Colonic mucosa (tissue), 4 donors: ENCODE measurements around the gene TMPRSS7. TPM values are rescaled to one million over a fixed set of nuclear protein-coding genes. Genes with fewer than 3 reads are reported as not detected.
"Not testable (repeated sequence)": the region's sequence is repeated elsewhere in the genome, so short reads cannot be mapped to it uniquely, and the experiment has no call there.

Experiments
- DNase-seq: peaks from one replicate; pipeline ENCODE4 v3.0.0-alpha.2; 2020
- H3K27ac ChIP-seq: fragments of 200-600 bp; one replicate; pipeline ENCODE4 v1.8.0; 2021
- H3K27me3 ChIP-seq: fragments of 200-600 bp; one replicate; pipeline ENCODE4 v1.8.0; 2021
- H3K36me3 ChIP-seq: fragments of 200-600 bp; one replicate; pipeline ENCODE4 v1.8.0; 2021
- H3K4me1 ChIP-seq: fragments of 200-600 bp; one replicate; pipeline ENCODE4 v1.8.0; 2021; ENCODE audit warnings: mild to moderate bottlenecking
- H3K4me3 ChIP-seq: fragments of 200-600 bp; one replicate; pipeline ENCODE4 v1.8.0; 2021
- H3K9ac ChIP-seq, 2 donors: one replicate each; pipeline ENCODE4 v1.7.0; 2013; ENCODE audit warnings: control low read depth in 2 of 2, low read depth in 2 of 2, low read length in 2 of 2
- H3K9me3 ChIP-seq: fragments of 200-600 bp; one replicate; pipeline ENCODE4 v1.8.0; 2021
- intact Hi-C: fragments of 100-400 bp; cut with DNase I; formaldehyde crosslinking; loops from one replicate; pipeline ENCODE4 v1.14.1; 2022
- total RNA-seq, 2 donors: library from RNA; stranded (reverse); fragmentation: NEBNext Ultra II Directional in 1 of 2; extraction: Animal tissue kit (Norgen Biotek cat#: 25700) in 1 of 2; gene quantifications; one replicate each; pipeline ENCODE4 v1.2.1, GENCODE V29; 2021
- TF ChIP-seq, protein P1 (sequence below): fragments of 200-600 bp; IDR thresholded peaks from one replicate; pipeline ENCODE4 v1.8.0; 2022; ENCODE audit warnings: antibody characterized with exemption, mild to moderate bottlenecking
- donor health status: healthy.
- donor health status: DM: no; HTN: no; CAD: no.
- donor health status: DM: no; HTN: no; CAD: no.

Gene TMPRSS7
- total RNA-seq, 2 donors from 2014 or later: not detected

DNA sequence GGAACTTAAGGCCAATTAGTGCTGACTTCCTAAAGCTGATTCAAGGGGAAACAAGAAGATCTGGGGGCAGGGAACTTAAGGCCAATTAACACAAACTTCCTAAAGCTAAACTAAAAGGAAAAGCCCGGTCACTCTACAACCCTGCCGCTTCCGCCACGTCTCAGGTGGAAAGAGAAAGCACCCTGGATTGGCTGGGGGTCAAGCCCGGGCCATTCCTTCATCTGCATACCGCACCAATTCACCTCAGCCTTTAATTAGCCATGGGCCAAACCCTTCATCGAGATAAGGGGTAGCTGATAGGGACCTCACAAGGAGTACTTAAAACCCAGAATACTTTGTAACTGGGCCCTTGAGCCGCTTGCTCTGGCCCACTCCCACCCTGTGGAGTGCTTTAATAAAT is 14.4 kb downstream of the TMPRSS7 start:
- intact Hi-C loops: no loop called here
- TF ChIP-seq, protein P1, sequence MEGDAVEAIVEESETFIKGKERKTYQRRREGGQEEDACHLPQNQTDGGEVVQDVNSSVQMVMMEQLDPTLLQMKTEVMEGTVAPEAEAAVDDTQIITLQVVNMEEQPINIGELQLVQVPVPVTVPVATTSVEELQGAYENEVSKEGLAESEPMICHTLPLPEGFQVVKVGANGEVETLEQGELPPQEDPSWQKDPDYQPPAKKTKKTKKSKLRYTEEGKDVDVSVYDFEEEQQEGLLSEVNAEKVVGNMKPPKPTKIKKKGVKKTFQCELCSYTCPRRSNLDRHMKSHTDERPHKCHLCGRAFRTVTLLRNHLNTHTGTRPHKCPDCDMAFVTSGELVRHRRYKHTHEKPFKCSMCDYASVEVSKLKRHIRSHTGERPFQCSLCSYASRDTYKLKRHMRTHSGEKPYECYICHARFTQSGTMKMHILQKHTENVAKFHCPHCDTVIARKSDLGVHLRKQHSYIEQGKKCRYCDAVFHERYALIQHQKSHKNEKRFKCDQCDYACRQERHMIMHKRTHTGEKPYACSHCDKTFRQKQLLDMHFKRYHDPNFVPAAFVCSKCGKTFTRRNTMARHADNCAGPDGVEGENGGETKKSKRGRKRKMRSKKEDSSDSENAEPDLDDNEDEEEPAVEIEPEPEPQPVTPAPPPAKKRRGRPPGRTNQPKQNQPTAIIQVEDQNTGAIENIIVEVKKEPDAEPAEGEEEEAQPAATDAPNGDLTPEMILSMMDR: no peak
- no peaks in the 10 kb centered on the region for H3K9me3 ChIP-seq
- no peaks in the 10 kb centered on the region for H3K4me1 ChIP-seq
- no peak for DNase-seq
- no peak overlapping the region for H3K27ac ChIP-seq
- H3K36me3 ChIP-seq: no peaks in the 10 kb centered on the region
- H3K27me3 ChIP-seq: no peaks in the 10 kb centered on the region
- no peak overlapping the region for H3K9ac ChIP-seq
- H3K4me3 ChIP-seq: no peak overlapping the region

DNA sequence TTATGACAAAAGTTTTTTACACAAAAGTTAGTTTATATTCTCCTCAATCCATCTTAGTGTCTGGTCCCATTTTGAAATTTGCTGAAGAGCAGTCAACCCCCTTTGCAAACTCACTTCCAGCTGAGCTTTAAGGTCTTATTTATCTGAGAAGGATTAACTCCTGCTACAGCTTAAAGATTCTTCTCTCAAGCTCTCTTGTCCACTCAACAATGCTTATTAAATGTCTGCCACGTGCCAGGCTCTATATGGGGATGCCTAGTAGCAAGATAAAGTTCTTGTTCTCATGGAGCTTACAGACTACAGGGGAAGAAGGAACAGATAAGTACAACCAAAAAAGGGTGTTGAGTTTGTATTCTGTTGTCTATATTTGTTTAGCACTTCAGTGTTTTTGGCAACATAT is 18.7 kb downstream of the TMPRSS7 start:
- DNase-seq: no peak

DNA sequence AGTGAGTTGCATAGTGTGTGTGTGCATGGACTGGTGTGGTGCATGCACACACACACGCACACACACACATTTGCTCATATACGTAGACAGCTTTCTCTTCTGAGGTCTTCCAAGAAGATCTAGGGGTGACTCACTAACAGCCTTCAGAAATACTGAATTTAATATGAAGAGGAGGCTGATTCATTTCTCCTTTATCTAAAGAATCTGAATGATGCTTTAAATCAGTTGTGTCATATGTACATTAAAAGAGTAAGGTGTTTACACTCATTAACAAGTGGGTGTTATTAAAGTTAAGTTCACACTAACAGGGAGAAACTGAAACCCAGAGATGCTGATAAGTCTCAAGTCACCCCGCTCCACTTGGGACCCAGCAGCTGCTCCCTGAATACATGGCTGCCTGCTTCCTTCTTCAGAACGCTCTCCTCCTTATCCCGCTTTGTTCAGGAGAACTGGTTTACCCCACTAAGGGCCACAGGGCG is 22.0 kb downstream of the TMPRSS7 start:
- TF ChIP-seq, protein P1: no peak
- Histone ChIP-seq H3K36me3 (no peaks in the 10 kb centered on the region), H3K4me1 (no peaks in the 10 kb centered on the region), H3K9me3 (no peaks in the 10 kb centered on the region), H3K27ac (no peak overlapping the region), H3K9ac (no peak overlapping the region), H3K27me3 (no peaks in the 10 kb centered on the region), H3K4me3 (no peak overlapping the region)
- no peak for DNase-seq
- intact Hi-C loops: no loop called here

More for the DNA sequence above, 18.7 kb downstream of the TMPRSS7 start:
- Histone ChIP-seq H3K36me3 (no peaks in the 10 kb centered on the region), H3K9me3 (no peaks in the 10 kb centered on the region), H3K27me3 (no peaks in the 10 kb centered on the region), H3K9ac (no peak overlapping the region), H3K4me1 (no peaks in the 10 kb centered on the region), H3K4me3 (no peak overlapping the region), H3K27ac (no peak overlapping the region)
- TF ChIP-seq, protein P1: no peak
- intact Hi-C loops: no loop called here

DNA sequence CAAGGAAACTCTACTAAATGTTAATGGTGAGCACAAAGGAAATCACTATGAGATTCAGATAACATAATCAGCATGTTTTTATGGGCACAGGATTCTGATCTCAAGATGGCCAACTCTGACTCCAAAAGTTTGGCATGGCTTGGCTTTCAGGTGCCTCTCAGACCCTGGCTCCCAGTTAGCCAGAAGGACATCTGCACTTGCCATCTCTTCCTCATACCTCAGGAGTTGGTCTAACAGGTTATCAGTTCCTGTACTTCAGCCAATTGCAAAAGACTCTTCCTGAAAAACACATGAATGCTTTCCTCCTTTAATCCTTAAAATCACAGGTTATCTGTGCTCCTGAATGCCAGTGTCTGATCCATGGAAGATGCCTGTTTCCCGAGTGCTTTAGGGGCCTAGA is 25.0 kb downstream of the TMPRSS7 start:
- Histone ChIP-seq H3K27ac (no peak overlapping the region), H3K9ac (no peak overlapping the region), H3K27me3 (no peaks in the 10 kb centered on the region), H3K4me1 (no peaks in the 10 kb centered on the region), H3K4me3 (no peak overlapping the region), H3K36me3 (no peaks in the 10 kb centered on the region), H3K9me3 (no peaks in the 10 kb centered on the region)
- TF ChIP-seq, protein P1: no peak
- no peak for DNase-seq
- intact Hi-C loops: no loop called here

DNA sequence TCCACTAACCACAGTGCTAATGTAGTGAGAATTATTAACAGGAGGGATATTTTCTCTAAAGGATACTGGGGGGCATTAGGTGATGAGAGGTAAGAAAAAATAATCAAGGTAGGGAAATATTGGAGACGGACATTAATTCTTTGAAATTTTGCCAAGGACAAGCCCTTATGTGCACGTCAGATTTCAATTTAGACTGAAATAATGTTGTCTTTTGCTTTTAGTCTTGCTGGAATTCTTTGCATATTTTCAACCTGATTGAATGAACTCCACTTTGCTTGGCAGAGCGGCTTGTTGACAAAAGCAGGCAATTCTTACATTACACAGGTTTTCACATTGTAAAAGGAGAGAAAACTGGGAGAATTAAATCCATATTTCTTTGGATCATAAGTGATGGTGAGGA is 26.6 kb downstream of the TMPRSS7 start:
- TF ChIP-seq, protein P1: no peak
- no peak overlapping the region for H3K4me3 ChIP-seq
- no peak overlapping the region for H3K27ac ChIP-seq
- DNase-seq: no peak
- no peaks in the 10 kb centered on the region for H3K27me3 ChIP-seq
- intact Hi-C loops: no loop called here
- no peaks in the 10 kb centered on the region for H3K36me3 ChIP-seq
- H3K9me3 ChIP-seq: no peaks in the 10 kb centered on the region
- no peak overlapping the region for H3K9ac ChIP-seq
- H3K4me1 ChIP-seq: no peaks in the 10 kb centered on the region

DNA sequence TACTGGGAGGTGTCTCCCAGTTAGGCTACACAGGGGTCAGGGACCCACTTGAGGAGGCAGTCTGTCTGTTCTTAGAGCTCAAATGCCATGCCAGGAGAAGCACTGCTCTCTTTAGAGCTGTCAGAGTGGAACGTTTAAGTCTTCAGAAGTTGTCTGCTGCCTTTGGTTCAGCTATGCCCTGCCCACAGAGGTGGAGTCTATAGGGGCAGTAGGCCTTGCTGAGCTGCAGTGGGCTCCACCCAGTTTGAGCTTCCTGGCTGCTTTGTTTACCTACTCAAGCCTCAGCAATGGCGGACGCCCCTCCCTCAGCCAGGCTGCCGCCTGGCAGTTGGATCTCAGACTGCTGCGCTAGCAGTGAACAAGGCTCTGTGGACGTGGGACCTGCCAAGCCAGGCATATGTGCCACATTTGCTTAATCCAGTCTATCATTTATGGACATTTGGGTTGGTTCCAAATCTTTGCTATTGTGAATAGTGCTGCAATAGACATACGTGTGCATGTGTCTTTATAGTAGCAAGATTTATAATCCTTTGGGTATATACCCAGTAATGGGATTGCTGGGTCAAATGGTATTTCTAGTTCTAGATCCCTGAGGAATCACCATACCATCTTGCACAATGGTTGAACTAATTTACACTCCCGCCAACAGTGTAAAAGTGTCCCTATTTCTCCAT is 38.0 kb downstream of the TMPRSS7 start:
- peak overlapping the region; percentile 56 for H3K27ac ChIP-seq
- H3K36me3 ChIP-seq, intact Hi-C loops, H3K9ac ChIP-seq, H3K4me3 ChIP-seq, H3K4me1 ChIP-seq, H3K27me3 ChIP-seq, H3K9me3 ChIP-seq: not testable (repeated sequence)
- DNase-seq: peak; percentile 79
